Measurements from ENCODE around the gene LMO4. TPM values are rescaled to one million over a fixed set of nuclear protein-coding genes. Genes with fewer than 3 reads are reported as not detected.

Gene LMO4
- total and polyA plus RNA-seq, 2 of the 13 experiments (the other 11 are each of a cell fraction or from before 2014, with no cell fraction given), result 19.3 to 49.9 TPM

GRCh38 chr1:87331365-87332241, 2.9 kb downstream of the LMO4 start (continued):
- TF ChIP-seq ZC3H4 (CRISPR knock-in tag; IDR thresholded peaks at IDR 0.05; ENCODE audit: borderline replicate concordance), result 0 out of 2 replicates have a peak, but pooled peaks have one; percentile 58
- 0 out of 2 replicates have a peak, but pooled peaks have one; percentile 50 for TF ChIP-seq ZZZ3 (CRISPR knock-in tag; IDR thresholded peaks at IDR 0.05; ENCODE audit: borderline replicate concordance)
- no peak for TF ChIP-seq NR3C1 (CRISPR knock-in tag; IDR thresholded peaks at IDR 0.05)
- peak; percentile 26; the same call in 1 of the 2 replicates for TF ChIP-seq MYPOP (CRISPR knock-in tag; IDR thresholded peaks at IDR 0.05)
- no peak for TF ChIP-seq ZNF7 (CRISPR knock-in tag; IDR thresholded peaks at IDR 0.05)
- no peak for TF ChIP-seq TAF15 (IDR thresholded peaks at IDR 0.05; ENCODE audit: low read depth, low read length, poor library complexity, severe bottlenecking)
- no peak for TF ChIP-seq GFI1 (CRISPR knock-in tag; IDR thresholded peaks at IDR 0.05; ENCODE audit: borderline replicate concordance)
- TF ChIP-seq EP300 (IDR thresholded peaks at IDR 0.05; ENCODE audit: low read depth in 2 of 2, low read length in 2 of 2), result no peak
- no peak for TF ChIP-seq EP300 (CRISPR knock-in tag; IDR thresholded peaks at IDR 0.05; ENCODE audit: borderline replicate concordance)
- no peak for TF ChIP-seq THAP11 (CRISPR knock-in tag; IDR thresholded peaks at IDR 0.05)
- 0 out of 2 replicates have a peak, but pooled peaks have one; percentile 39 for TF ChIP-seq IRF1 (CRISPR knock-in tag; IDR thresholded peaks at IDR 0.05; ENCODE audit: low read depth)
- TF ChIP-seq ZNF451 (CRISPR knock-in tag; IDR thresholded peaks at IDR 0.05), result no peak
- no peak for TF ChIP-seq RFXAP (CRISPR knock-in tag; IDR thresholded peaks at IDR 0.05; ENCODE audit: borderline replicate concordance)
- no peak for TF ChIP-seq ZFP1 (CRISPR knock-in tag; IDR thresholded peaks at IDR 0.05)
- TF ChIP-seq ZNF781 (CRISPR knock-in tag; IDR thresholded peaks at IDR 0.05; ENCODE audit: borderline replicate concordance, not compliant biosample characterization), result no peak
- TF ChIP-seq ZMYM2 (CRISPR knock-in tag; IDR thresholded peaks at IDR 0.05), result no peak
- TF ChIP-seq HMGA1 (CRISPR knock-in tag; conservative IDR thresholded peaks at IDR 0.05), result no peak
- TF ChIP-seq MTERF4 (CRISPR knock-in tag; IDR thresholded peaks at IDR 0.05), result no peak
- no peak for TF ChIP-seq ZNF709 (CRISPR knock-in tag; IDR thresholded peaks at IDR 0.05)
- no peak for TF ChIP-seq ZNF615 (CRISPR knock-in tag; IDR thresholded peaks at IDR 0.05; ENCODE audit: borderline replicate concordance)
- no peak for TF ChIP-seq KLF16 (CRISPR knock-in tag; IDR thresholded peaks at IDR 0.05)
- no peak for TF ChIP-seq ATF6 (CRISPR knock-in tag; conservative IDR thresholded peaks at IDR 0.05)
- peak; percentile 34; the same call in 1 of the 2 replicates for TF ChIP-seq POLR2G (IDR thresholded peaks at IDR 0.05; ENCODE audit: low read depth, low read length)
- no peak for TF ChIP-seq HOXA7 (CRISPR knock-in tag; IDR thresholded peaks at IDR 0.05)
- no peak for TF ChIP-seq ZFP37 (CRISPR knock-in tag; IDR thresholded peaks at IDR 0.05; ENCODE audit: borderline replicate concordance)
- TF ChIP-seq PAF1 (CRISPR knock-in tag; IDR thresholded peaks at IDR 0.05), result no peak
